Fibroblast of gingiva (primary cell): ENCODE measurements around the gene EXOC6B.

Source experiments
- DNase-seq: peaks from one replicate; pipeline ENCODE4 v3.0.0-alpha.2; 2011; ENCODE audit warnings: low read depth

Gene EXOC6B

GRCh38 chr2:72132981-72133720 lies 692.7 kb downstream of the EXOC6B start:
- DNase-seq: no peak

- no peak for DNase-seq
Measured at GRCh38 chr2:72131916-72132841, 693.7 kb downstream of the EXOC6B start.

- no peak for DNase-seq
Measured at GRCh38 chr2:72131371-72131891, 694.4 kb downstream of the EXOC6B start.

GRCh38 chr2:72130659-72131360 lies 695.0 kb downstream of the EXOC6B start:
- DNase-seq: no peak

- DNase-seq: no peak
Measured at GRCh38 chr2:72129681-72130340, 696.0 kb downstream of the EXOC6B start.

GRCh38 chr2:72128843-72129227 lies 697.0 kb downstream of the EXOC6B start:
- no peak for DNase-seq

- no peak for DNase-seq
Measured at GRCh38 chr2:72128059-72128842, 697.6 kb downstream of the EXOC6B start.

- no peak for DNase-seq
Measured at GRCh38 chr2:72127401-72128058, 698.3 kb downstream of the EXOC6B start.

GRCh38 chr2:72126186-72127100 lies 699.4 kb downstream of the EXOC6B start:
- DNase-seq: no peak
